SU-DHL-6 (cell line): Measurements from ENCODE around the gene EXOC6.

Experiments
- EZH2phosphoT487 ChIP-seq: fragments of 200-600 bp; sonication (generic), shearing (Covaris generic); conservative IDR thresholded peaks from 2 replicates; pipeline ENCODE4 v1.6.1; 2018; ENCODE audit warnings: mild to moderate bottlenecking, antibody characterized with exemption, low read length, moderate library complexity, mixed read lengths
- TF ChIP-seq, protein P1 (sequence below): fragments of 200-600 bp; sonication (generic); IDR thresholded peaks from one replicate; pipeline ENCODE4 v1.5.1; 2017; ENCODE audit warnings: antibody characterized with exemption, mild to moderate bottlenecking, low read length, moderate library complexity; ENCODE audit not compliant: insufficient read depth, poor library complexity, severe bottlenecking

DNA sequence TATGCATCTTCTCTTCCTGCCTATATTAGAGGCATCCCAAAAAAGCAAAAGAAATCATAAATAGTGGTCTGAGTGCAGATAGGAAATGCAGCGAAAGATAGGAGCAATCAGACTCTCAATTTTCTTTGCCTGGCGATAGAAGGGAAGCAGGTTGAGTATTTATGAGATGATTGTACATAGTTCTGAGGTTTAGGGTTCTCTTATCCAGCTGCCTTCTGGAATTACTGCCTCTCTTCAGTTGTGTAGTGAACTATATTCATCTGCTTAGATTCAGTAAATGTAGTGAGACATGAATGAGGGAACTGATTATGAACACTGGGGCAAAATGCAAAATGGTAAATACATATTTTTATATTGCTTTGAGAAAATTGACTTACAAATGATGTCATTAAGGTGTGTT is 119.3 kb downstream of the EXOC6 start:
- TF ChIP-seq, protein P1, sequence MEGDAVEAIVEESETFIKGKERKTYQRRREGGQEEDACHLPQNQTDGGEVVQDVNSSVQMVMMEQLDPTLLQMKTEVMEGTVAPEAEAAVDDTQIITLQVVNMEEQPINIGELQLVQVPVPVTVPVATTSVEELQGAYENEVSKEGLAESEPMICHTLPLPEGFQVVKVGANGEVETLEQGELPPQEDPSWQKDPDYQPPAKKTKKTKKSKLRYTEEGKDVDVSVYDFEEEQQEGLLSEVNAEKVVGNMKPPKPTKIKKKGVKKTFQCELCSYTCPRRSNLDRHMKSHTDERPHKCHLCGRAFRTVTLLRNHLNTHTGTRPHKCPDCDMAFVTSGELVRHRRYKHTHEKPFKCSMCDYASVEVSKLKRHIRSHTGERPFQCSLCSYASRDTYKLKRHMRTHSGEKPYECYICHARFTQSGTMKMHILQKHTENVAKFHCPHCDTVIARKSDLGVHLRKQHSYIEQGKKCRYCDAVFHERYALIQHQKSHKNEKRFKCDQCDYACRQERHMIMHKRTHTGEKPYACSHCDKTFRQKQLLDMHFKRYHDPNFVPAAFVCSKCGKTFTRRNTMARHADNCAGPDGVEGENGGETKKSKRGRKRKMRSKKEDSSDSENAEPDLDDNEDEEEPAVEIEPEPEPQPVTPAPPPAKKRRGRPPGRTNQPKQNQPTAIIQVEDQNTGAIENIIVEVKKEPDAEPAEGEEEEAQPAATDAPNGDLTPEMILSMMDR: no peak
- TF ChIP-seq EZH2phosphoT487: no peak
